ENCODE data around the gene CDK15.
"Not testable (repeated sequence)": the region's sequence is repeated elsewhere in the genome, so short reads cannot be mapped to it uniquely, and the experiment has no call there.

Gene CDK15

DNA sequence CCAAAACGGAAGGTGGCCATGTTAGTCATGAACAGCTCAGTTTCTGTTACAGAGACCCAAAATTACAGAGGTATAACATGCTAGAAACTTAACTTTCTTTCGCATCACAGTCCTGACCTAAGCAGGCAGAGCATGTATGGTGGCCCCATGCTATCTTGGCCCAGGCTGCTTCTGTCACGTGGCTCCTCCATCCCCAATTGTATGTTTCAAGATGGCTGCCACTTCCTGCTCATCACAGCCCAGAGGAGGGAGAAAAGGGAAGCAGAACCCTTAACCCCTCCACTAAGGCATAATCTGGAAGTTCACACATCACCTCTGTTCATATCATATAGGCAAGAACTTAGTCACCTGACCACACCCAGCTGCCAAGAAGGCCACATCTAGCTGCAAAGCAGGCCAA lies 28.7 kb downstream of the CDK15 start:
- TF ChIP-seq, protein P1, sequence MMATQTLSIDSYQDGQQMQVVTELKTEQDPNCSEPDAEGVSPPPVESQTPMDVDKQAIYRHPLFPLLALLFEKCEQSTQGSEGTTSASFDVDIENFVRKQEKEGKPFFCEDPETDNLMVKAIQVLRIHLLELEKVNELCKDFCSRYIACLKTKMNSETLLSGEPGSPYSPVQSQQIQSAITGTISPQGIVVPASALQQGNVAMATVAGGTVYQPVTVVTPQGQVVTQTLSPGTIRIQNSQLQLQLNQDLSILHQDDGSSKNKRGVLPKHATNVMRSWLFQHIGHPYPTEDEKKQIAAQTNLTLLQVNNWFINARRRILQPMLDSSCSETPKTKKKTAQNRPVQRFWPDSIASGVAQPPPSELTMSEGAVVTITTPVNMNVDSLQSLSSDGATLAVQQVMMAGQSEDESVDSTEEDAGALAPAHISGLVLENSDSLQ (IDR thresholded peaks at IDR 0.05), result no peak
- TF ChIP-seq L3MBTL2 (conservative IDR thresholded peaks at IDR 0.05), result no peak
- TF ChIP-seq FOXK2 (IDR thresholded peaks at IDR 0.05), result no peak
- no peak for TF ChIP-seq ZNF384 (IDR thresholded peaks at IDR 0.05)
- no peak for TF ChIP-seq TARDBP (IDR thresholded peaks at IDR 0.05)
- no peak for TF ChIP-seq SUZ12 (IDR thresholded peaks at IDR 0.05)
- DNase-seq (ENCODE audit: extremely low spot score), result no peak
- POLR2A ChIA-PET, result no interaction called here
- CTCF ChIA-PET, result interaction anchor here (0.6 kb wide), 1 partner anchor 16 kb away, joined by 3 read pairs; no protein-coding TSS in a partner anchor

DNA sequence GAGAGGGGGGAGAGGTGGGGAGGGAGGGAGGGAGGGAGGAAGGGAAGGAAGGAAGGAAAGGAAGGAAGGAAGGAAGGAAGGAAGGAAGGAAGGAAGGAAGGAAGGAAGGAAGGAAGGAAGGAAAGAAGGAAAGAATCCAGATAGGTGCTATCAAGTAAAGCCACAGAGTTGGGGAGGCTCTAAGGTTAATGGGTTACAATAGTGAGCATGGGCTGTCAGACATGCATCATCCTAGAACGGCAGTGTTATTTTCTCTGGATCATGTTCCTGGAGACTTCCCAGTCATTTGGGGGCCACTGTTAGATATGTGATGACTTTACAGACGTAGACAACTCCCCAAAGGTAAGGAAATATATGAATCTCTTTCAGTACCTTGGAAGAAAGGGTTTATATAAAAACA lies 31.1 kb downstream of the CDK15 start:
- POLR2A ChIA-PET, result no interaction called here
- DNase-seq (ENCODE audit: extremely low spot score), result no peak
- CTCF ChIA-PET, result interaction anchor here (0.9 kb wide), 1 partner anchor 24 kb away, joined by 4 read pairs; no protein-coding TSS in a partner anchor
- TF ChIP-seq SP1 (IDR thresholded peaks at IDR 0.05), result no peak

DNA sequence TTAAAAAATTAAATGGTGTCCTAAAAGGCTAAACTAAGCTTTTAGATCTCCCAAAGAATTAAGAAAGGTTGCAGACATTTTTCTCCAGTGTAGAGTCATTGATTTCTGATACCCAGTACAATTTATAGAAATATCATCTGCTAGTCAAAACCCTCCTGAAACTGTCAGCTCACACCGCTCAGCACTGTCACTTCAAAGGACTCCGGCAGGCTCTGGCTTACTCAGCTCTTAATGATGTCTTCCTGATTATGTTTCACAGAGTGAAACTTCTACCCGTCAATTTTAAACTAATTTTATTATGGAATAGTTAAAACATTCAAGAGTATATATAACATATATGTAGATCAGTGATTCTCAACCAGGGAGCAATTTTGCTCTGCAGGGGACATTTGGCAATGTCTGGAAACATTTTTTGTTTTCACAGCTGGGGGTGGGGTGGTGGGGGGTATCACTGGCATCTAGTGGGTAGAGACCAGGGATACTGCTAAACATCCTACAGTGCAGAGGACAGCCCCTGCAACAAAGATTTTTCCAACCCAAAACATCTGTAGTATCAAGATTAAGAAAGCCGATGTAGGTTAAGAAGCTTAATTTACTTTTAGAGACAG lies 31.6 kb downstream of the CDK15 start:
- no peak for DNase-seq (ENCODE audit: extremely low spot score)
- CTCF ChIA-PET, result interaction anchor here (0.9 kb wide), 1 partner anchor 24 kb away, joined by 4 read pairs; no protein-coding TSS in a partner anchor
- no peak for TF ChIP-seq ZNF384 (IDR thresholded peaks at IDR 0.05)
- TF ChIP-seq LEF1 (IDR thresholded peaks at IDR 0.05; ENCODE audit: borderline replicate concordance), result no peak
- no peak for TF ChIP-seq L3MBTL2 (conservative IDR thresholded peaks at IDR 0.05)
- TF ChIP-seq ELF4 (IDR thresholded peaks at IDR 0.05), result no peak
- no peak for TF ChIP-seq ARNT (IDR thresholded peaks at IDR 0.05)
- TF ChIP-seq NFRKB (IDR thresholded peaks at IDR 0.05), result no peak
- TF ChIP-seq, protein P1 (IDR thresholded peaks at IDR 0.05), result no peak
- TF ChIP-seq FOXA1 (IDR thresholded peaks at IDR 0.05), result no peak
- no peak for TF ChIP-seq FOXK2 (IDR thresholded peaks at IDR 0.05)
- TF ChIP-seq BHLHE40 (IDR thresholded peaks at IDR 0.05; ENCODE audit: borderline replicate concordance), result no peak
- TF ChIP-seq CTBP1 (IDR thresholded peaks at IDR 0.05; ENCODE audit: borderline replicate concordance), result no peak
- POLR2A ChIA-PET, result no interaction called here

DNA sequence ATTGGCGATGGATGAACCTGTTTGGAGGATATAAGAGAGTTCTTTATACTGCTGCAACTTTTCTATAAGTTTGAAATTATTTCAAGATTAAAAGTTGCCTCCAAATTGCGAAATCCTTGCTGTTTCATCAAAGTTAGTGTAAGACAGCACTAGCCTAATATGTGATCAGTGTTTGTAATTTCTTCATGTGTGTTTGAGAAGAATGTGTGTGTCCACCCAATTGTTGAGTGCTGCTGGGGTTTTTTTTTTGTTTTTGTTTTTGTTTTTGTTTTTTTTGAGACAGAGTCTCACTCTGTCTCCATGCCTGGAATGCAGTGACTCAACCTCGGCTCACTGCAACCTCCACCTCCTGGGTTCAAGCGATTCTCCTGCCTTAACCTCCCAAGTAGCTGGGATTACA lies 33.4 kb downstream of the CDK15 start:
- no peak for DNase-seq (ENCODE audit: extremely low spot score)
- ChIA-PET POLR2A (no interaction called here), CTCF (no interaction called here)
- TF ChIP-seq L3MBTL2 (conservative IDR thresholded peaks at IDR 0.05), result no peak
- TF ChIP-seq TARDBP (IDR thresholded peaks at IDR 0.05), result no peak
- no peak for TF ChIP-seq FOXK2 (IDR thresholded peaks at IDR 0.05)
- TF ChIP-seq SP1 (IDR thresholded peaks at IDR 0.05), result no peak

DNA sequence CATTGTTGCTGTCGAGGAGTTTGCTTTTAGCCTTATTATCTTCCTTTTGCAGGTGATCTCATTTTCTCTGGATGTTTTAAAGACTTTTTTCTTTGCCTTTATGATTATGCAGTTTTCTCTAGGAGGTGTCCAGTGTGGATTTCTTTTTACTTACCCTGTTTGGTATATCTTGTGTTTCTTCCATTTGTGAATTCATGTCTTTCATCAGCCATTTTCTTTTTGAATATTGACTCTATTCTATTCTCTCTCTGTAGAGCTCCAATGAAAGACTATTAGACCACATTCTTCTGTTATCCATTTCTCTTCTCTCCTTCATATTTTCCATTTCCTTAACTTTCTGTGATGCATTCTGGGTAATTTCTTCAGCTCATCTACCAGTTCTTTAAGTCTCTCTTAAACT lies 34.4 kb downstream of the CDK15 start:
- no peak for DNase-seq (ENCODE audit: extremely low spot score)
- CTCF ChIA-PET, result no interaction called here
- TF ChIP-seq LEF1 (IDR thresholded peaks at IDR 0.05; ENCODE audit: borderline replicate concordance) (no peak), ARNT (IDR thresholded peaks at IDR 0.05) (no peak), SP1 (IDR thresholded peaks at IDR 0.05) (no peak), BHLHE40 (IDR thresholded peaks at IDR 0.05; ENCODE audit: borderline replicate concordance) (no peak), ELF4 (IDR thresholded peaks at IDR 0.05) (no peak), ZNF384 (IDR thresholded peaks at IDR 0.05) (no peak), NFRKB (IDR thresholded peaks at IDR 0.05) (no peak), HDGF (IDR thresholded peaks at IDR 0.05; ENCODE audit: borderline replicate concordance) (no peak)
- POLR2A ChIA-PET, result no interaction called here

DNA sequence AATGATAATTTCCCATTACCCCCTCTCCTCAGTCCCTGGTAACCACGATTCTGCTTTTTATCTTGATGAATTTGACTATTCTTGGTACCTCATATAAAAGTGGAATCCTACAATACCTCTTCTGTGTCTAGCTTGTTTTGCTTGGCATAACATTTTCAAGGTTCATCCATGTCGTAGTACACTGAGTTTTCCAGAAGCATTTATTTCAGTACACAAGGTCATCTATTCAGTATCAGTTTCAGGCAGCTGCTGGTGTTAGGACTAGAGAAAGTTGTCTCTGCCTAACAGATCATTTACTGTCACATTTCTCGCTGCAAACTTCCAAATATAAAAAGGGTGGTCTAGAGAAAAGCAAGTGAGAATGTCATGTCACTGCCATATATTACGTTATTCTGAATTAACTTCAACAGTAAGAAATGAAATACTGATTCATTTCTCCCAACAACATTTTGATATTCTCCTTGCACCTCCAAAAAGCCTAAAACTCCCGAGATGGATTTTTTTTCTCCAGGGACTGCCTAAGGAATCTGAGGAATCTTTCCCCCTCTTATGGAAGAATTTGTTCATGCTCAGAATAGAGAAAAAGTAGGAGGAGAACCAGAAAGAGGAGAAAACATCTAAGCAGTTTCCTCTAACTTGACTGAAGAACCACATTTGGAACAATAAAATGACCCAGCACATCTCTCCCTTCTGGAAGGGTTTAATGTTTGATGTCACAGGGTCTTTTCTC lies 36.0 kb downstream of the CDK15 start:
- TF ChIP-seq L3MBTL2 (conservative IDR thresholded peaks at IDR 0.05) (no peak), ARNT (IDR thresholded peaks at IDR 0.05) (no peak), HDGF (IDR thresholded peaks at IDR 0.05; ENCODE audit: borderline replicate concordance) (no peak), FOXK2 (IDR thresholded peaks at IDR 0.05) (no peak), SUZ12 (IDR thresholded peaks at IDR 0.05) (no peak)

DNA sequence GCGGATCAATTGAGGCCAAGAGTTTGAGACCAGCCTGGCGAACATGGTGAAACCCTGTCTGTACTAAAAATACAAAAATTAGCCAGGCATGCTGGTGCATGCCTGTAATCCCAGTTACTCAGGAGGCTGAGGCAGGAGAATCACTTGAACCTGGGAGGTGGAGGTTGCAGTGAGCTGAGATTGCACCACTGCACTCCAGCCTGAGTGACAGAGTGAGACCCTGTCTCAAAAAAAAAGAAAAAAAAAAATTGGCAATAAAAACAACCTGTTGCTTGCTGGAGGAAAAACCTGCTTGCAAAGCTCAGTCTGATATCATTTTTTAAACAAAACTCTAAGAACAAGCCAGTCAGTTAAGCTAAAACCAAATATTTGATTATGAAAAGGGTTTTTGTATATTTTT lies 38.6 kb downstream of the CDK15 start:
- CTCF ChIA-PET, result not testable (repeated sequence)

More for the DNA sequence above, 36.0 kb downstream of the CDK15 start:
- ChIA-PET POLR2A (interaction anchor here (0.6 kb wide), 1 partner anchor 32 kb away, joined by 3 read pairs; no protein-coding TSS in a partner anchor), CTCF (no interaction called here)
- no peak for DNase-seq (ENCODE audit: extremely low spot score)

DNA sequence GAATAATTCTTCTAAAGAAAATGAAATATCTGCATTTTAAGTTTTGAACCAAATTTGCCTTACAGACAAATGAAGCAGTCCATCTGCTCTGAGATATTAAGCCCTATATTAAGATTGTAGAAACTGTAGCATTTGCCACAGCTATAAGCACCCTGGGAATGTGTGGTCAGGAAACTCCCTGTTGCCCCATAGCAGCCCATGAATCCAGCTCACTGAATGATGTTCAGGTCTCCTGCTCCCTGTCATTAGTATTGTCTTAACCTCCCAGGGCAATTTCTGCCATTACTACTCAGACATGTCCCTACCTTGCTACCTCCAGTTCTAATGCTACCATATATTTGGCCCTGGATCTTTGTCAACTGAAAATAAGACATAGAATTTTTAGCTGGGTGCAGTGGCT lies 41.1 kb downstream of the CDK15 start:
- no peak for DNase-seq (ENCODE audit: extremely low spot score)
- CTCF ChIA-PET, result no interaction called here
- POLR2A ChIA-PET, result no interaction called here
- TF ChIP-seq ZNF384 (IDR thresholded peaks at IDR 0.05) (no peak), LEF1 (IDR thresholded peaks at IDR 0.05; ENCODE audit: borderline replicate concordance) (no peak), BHLHE40 (IDR thresholded peaks at IDR 0.05; ENCODE audit: borderline replicate concordance) (no peak)

More for the DNA sequence above, 38.6 kb downstream of the CDK15 start:
- POLR2A ChIA-PET; DNase-seq (ENCODE audit: extremely low spot score): not testable (repeated sequence)
